SK-N-SH treated with all-trans-retinoic acid at 6 μM for 48 hours (cell line): ENCODE measurements around the gene COG3.

ENCODE experiments used
- ATAC-seq: fragments of 200-7000 bp; cut with Tn5 transposase; 3 replicates; pipeline ENCODE4 v1.9.1; 2020; ENCODE audit warnings: mild to moderate bottlenecking, moderate library complexity
- ARNTL ChIP-seq: fragments of 450-650 bp; formaldehyde crosslinking; IDR thresholded peaks from 2 replicates; pipeline ENCODE4 v1.5.0; 2020; ENCODE audit warnings: low read depth, mild to moderate bottlenecking, moderate library complexity, borderline replicate concordance
- BACH2 ChIP-seq: fragments of 250-450 bp; sonication (Bioruptor Pico); IDR thresholded peaks from 2 replicates; pipeline ENCODE4 v1.9.0; 2021; ENCODE audit warnings: mild to moderate bottlenecking, borderline replicate concordance
- CREB5 ChIP-seq: fragments of 250-450 bp; sonication (Bioruptor Pico); IDR thresholded peaks from 2 replicates; pipeline ENCODE4 v1.5.1; 2020; ENCODE audit warnings: low read depth, mild to moderate bottlenecking, moderate library complexity
- CSDC2 ChIP-seq: fragments of 250-450 bp; sonication (Bioruptor Pico); IDR thresholded peaks from 2 replicates; pipeline ENCODE4 v1.5.0; 2020; ENCODE audit warnings: mild to moderate bottlenecking, moderate library complexity
- CSRNP3 ChIP-seq: fragments of 250-450 bp; sonication (Bioruptor Pico); IDR thresholded peaks from 2 replicates; pipeline ENCODE4 v1.5.1; 2021; ENCODE audit warnings: mild to moderate bottlenecking, moderate library complexity
- ESRRG ChIP-seq: fragments of 250-450 bp; sonication (Bioruptor Pico); IDR thresholded peaks from 2 replicates; pipeline ENCODE4 v1.6.1; 2021; ENCODE audit warnings: mild to moderate bottlenecking
- GLIS3 ChIP-seq: fragments of 250-450 bp; sonication (Bioruptor Pico); IDR thresholded peaks from 2 replicates; pipeline ENCODE4 v1.5.0; 2020; ENCODE audit warnings: mild to moderate bottlenecking, moderate library complexity
- ISL1 ChIP-seq: fragments of 250-450 bp; sonication (Bioruptor Pico); IDR thresholded peaks from 2 replicates; pipeline ENCODE4 v2.1.2; 2022; ENCODE audit warnings: mild to moderate bottlenecking, moderate library complexity
- OSR1 ChIP-seq: fragments of 250-450 bp; sonication (Bioruptor Pico); IDR thresholded peaks from 2 replicates; pipeline ENCODE4 v1.8.0; 2022; ENCODE audit warnings: moderate library complexity, mild to moderate bottlenecking, inconsistent platforms
- PATZ1 ChIP-seq: fragments of 250-450 bp; sonication (Bioruptor Pico); IDR thresholded peaks from 2 replicates; pipeline ENCODE4 v1.8.0; 2020; ENCODE audit warnings: mild to moderate bottlenecking, moderate library complexity, borderline replicate concordance
- POU6F1 ChIP-seq: fragments of 250-450 bp; sonication (Bioruptor Pico); IDR thresholded peaks from 2 replicates; pipeline ENCODE4 v1.8.0; 2021; ENCODE audit warnings: low read depth, mild to moderate bottlenecking, moderate library complexity, borderline replicate concordance
- PPARA ChIP-seq: fragments of 250-450 bp; sonication (Bioruptor Pico); IDR thresholded peaks from 2 replicates; pipeline ENCODE4 v1.5.0; 2020; ENCODE audit warnings: mild to moderate bottlenecking, borderline replicate concordance
- RARB ChIP-seq: fragments of 250-450 bp; sonication (Bioruptor Pico); IDR thresholded peaks from 2 replicates; pipeline ENCODE4 v1.8.0; 2021; ENCODE audit warnings: mild to moderate bottlenecking, moderate library complexity
- SNAI2 ChIP-seq: fragments of 250-450 bp; sonication (Bioruptor Pico); IDR thresholded peaks from 2 replicates; pipeline ENCODE4 v1.5.0; 2020; ENCODE audit warnings: mild to moderate bottlenecking, moderate library complexity
- TCF4 ChIP-seq: fragments of 250-450 bp; sonication (Bioruptor Pico); IDR thresholded peaks from 2 replicates; pipeline ENCODE4 v1.8.0; 2021; ENCODE audit warnings: mild to moderate bottlenecking, moderate library complexity, borderline replicate concordance
- TOX ChIP-seq: fragments of 250-450 bp; sonication (Bioruptor Pico); IDR thresholded peaks from 2 replicates; pipeline ENCODE4 v1.8.0; 2021; ENCODE audit warnings: mild to moderate bottlenecking, moderate library complexity, borderline replicate concordance
- TSHZ2 ChIP-seq: fragments of 250-450 bp; sonication (Bioruptor Pico); IDR thresholded peaks from 2 replicates; pipeline ENCODE4 v1.5.0; 2020; ENCODE audit warnings: mild to moderate bottlenecking, moderate library complexity
- ZC3H10 ChIP-seq: fragments of 250-450 bp; sonication (Bioruptor Pico); IDR thresholded peaks from 2 replicates; pipeline ENCODE4 v1.5.1; 2021; ENCODE audit warnings: mild to moderate bottlenecking, moderate library complexity
- ZFP3 ChIP-seq: fragments of 250-450 bp; sonication (Bioruptor Pico); IDR thresholded peaks from 2 replicates; pipeline ENCODE4 v1.5.0; 2020; ENCODE audit warnings: mild to moderate bottlenecking, moderate library complexity
- ZFP30 ChIP-seq: fragments of 450-650 bp; formaldehyde crosslinking; IDR thresholded peaks from 2 replicates; pipeline ENCODE4 v1.5.0; 2022; ENCODE audit warnings: mild to moderate bottlenecking, moderate library complexity
- ZNF565 ChIP-seq: fragments of 450-650 bp; formaldehyde crosslinking; conservative IDR thresholded peaks from 2 replicates; pipeline ENCODE4 v1.5.0; 2020; ENCODE audit warnings: low read depth, mild to moderate bottlenecking, moderate library complexity
- ZNF70 ChIP-seq: fragments of 450-650 bp; formaldehyde crosslinking; IDR thresholded peaks from 2 replicates; pipeline ENCODE4 v1.5.0; 2020; ENCODE audit warnings: mild to moderate bottlenecking, moderate library complexity
- ZNF8 ChIP-seq: fragments of 450-650 bp; formaldehyde crosslinking; IDR thresholded peaks from 2 replicates; pipeline ENCODE4 v1.5.0; 2020; ENCODE audit warnings: mild to moderate bottlenecking, moderate library complexity

Gene COG3

DNA sequence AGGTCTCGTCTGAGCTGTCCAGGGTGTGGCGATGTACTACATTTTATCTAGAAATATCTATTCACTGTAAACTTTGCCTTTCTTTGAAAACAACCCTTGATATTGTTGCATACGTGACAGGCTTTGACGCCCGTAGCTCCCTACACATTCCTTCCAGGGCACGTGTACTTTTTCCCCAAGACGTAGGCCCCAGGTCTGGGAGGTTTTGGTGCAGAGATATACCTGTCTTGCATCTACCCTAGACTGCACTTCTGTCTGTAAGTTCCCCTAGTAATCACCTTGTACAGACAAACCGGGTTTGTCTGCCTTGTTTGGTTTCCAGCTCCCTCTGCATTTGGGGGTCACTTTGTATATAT lies 81.6 kb downstream of the COG3 start:
- TF ChIP-seq ZFP30 (no peak), POU6F1 (CRISPR knock-in tag) (no peak), TOX (CRISPR knock-in tag) (no peak), TCF4 (no peak), ARNTL (CRISPR knock-in tag) (no peak), ZNF565 (CRISPR knock-in tag) (no peak), BACH2 (no peak), PATZ1 (CRISPR knock-in tag) (no peak), ISL1 (CRISPR knock-in tag) (no peak), ZNF70 (no peak), CSRNP3 (CRISPR knock-in tag) (no peak), CREB5 (CRISPR knock-in tag) (no peak)
- no peak for ATAC-seq

DNA sequence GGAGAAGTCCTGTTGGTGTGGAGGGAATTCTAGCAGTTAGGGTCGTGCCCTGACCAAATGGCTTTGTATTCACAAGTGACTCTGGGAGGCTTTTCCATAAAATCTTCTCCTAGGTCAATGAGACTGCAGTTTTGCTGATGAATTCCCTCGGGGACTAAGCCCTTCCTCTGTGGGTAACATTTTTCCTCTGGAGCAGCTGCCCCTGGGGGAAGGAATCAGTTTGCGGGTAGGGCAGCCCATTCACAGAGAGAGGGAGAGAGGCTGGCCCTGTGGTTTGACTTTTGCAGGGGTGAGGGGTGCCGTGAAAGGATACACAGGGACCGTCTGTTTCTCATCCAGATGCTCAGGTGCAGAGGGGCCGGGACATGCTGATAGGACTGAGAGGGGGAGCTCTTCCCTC lies 83.5 kb downstream of the COG3 start:
- no peak for TF ChIP-seq ZC3H10 (CRISPR knock-in tag)
- no peak for TF ChIP-seq TCF4
- TF ChIP-seq TSHZ2, result no peak
- no peak for TF ChIP-seq TOX (CRISPR knock-in tag)
- TF ChIP-seq PATZ1 (CRISPR knock-in tag), result no peak
- TF ChIP-seq PPARA (CRISPR knock-in tag), result no peak
- no peak for TF ChIP-seq OSR1 (CRISPR knock-in tag)
- no peak for TF ChIP-seq RARB (CRISPR knock-in tag)
- TF ChIP-seq ZNF565 (CRISPR knock-in tag), result no peak
- TF ChIP-seq BACH2, result no peak
- no peak for TF ChIP-seq ZNF8 (CRISPR knock-in tag)
- TF ChIP-seq SNAI2 (CRISPR knock-in tag), result no peak
- no peak for TF ChIP-seq ZFP3 (CRISPR knock-in tag)
- TF ChIP-seq ESRRG (CRISPR knock-in tag), result no peak
- TF ChIP-seq GLIS3 (CRISPR knock-in tag), result no peak
- no peak for TF ChIP-seq ISL1 (CRISPR knock-in tag)
- no peak for TF ChIP-seq ARNTL (CRISPR knock-in tag)
- TF ChIP-seq CSRNP3 (CRISPR knock-in tag), result no peak
- TF ChIP-seq POU6F1 (CRISPR knock-in tag), result no peak
- TF ChIP-seq CSDC2 (CRISPR knock-in tag), result no peak
- ATAC-seq, result no peak
